GM12878 (cell line): ENCODE results near the gene IFI44L. TPM values are rescaled to one million over a fixed set of nuclear protein-coding genes. Genes with fewer than 3 reads are reported as not detected.

ENCODE experiments used
- ATAC-seq: fragments of 200-7000 bp; cut with Tn5 transposase; 3 replicates; pipeline ENCODE4 v1.9.1; 2020; ENCODE audit warnings: mild to moderate bottlenecking, moderate library complexity
- BruUV-seq: library from RNA; stranded (reverse); fragments of 400-500 nt; replicated peaks from 2 replicates; lab custom pipeline; 2021; lab: Mats Ljungman, UMichigan
- CTCF ChIA-PET: fragments of 300-600 bp; sonication (Branson Sonifier 250); formaldehyde crosslinking; extraction: SDS; loops from one replicate; lab custom pipeline; 2021; ENCODE audit warnings: inconsistent platforms; lab: Yijun Ruan, JAX
- POLR2A ChIA-PET: fragments of 350-600 bp; formaldehyde crosslinking; extraction: SDS; loops from one replicate; lab custom pipeline; 2021; ENCODE audit warnings: inconsistent platforms; lab: Charles Lee
- RAD21 ChIA-PET: fragments of 300-600 bp; sonication (Branson Sonifier 250); formaldehyde crosslinking; loops from one replicate; lab custom pipeline; 2023; ENCODE audit warnings: antibody characterized with exemption; ENCODE audit not compliant: unreplicated experiment; lab: Charles Lee
- SMC1A ChIA-PET: fragments of 300-600 bp; sonication (Branson Sonifier 250); formaldehyde crosslinking; loops from one replicate; lab custom pipeline; 2023; ENCODE audit not compliant: unreplicated experiment, uncharacterized antibody; lab: Charles Lee
- DNase-seq: peaks from one replicate; pipeline ENCODE4 v3.0.0-alpha.2; 2011; ENCODE audit warnings: low read depth, low spot score
- FAIRE-seq: peaks from 3 replicates; lab custom pipeline; 2011; peaks lifted over from hg19 to GRCh38; lab: Jason Lieb, UNC
- H2AFZ ChIP-seq: 2 replicates; pipeline ENCODE4 v1.6.0; 2011; ENCODE audit warnings: low read depth, low read length, control low read depth; ENCODE audit not compliant: control insufficient read depth
- H3K27ac ChIP-seq: 2 replicates; pipeline ENCODE4 v1.5.1; 2011; ENCODE audit warnings: control low read depth; ENCODE audit not compliant: control insufficient read depth, insufficient read depth
- H3K27me3 ChIP-seq, 2 experiments: replicated peaks in 1 of 2; 2 replicates each; pipeline versions ENCODE4 v1.6.0 to v1.6.1; 2011; ENCODE audit warnings: low read length in 1 of 2; ENCODE audit not compliant: control insufficient read depth in 2 of 2, insufficient read depth in 2 of 2
- H3K36me3 ChIP-seq, 2 experiments: 2 replicates each; pipeline ENCODE4 v1.5.1; 2011; ENCODE audit warnings: low read length in 1 of 2; ENCODE audit not compliant: control insufficient read depth in 2 of 2, insufficient read depth in 2 of 2
- H3K4me1 ChIP-seq: 2 replicates; pipeline ENCODE4 v1.6.1; 2011; ENCODE audit warnings: mild to moderate bottlenecking, low read length, moderate library complexity, mixed read lengths; ENCODE audit not compliant: control insufficient read depth, insufficient read depth
- H3K4me2 ChIP-seq: 2 replicates; pipeline ENCODE4 v1.6.0; 2011; ENCODE audit warnings: control low read depth; ENCODE audit not compliant: control insufficient read depth, insufficient read depth
- H3K4me3 ChIP-seq: fragments of 200-600 bp; sonication (generic); 2 replicates; pipeline ENCODE4 v1.5.1; 2016
- H3K79me2 ChIP-seq: 2 replicates; pipeline ENCODE4 v1.6.0; 2011; ENCODE audit warnings: low read length; ENCODE audit not compliant: control insufficient read depth, insufficient read depth
- H3K9ac ChIP-seq: 2 replicates; pipeline ENCODE4 v1.8.0; 2011; ENCODE audit warnings: low read length, control low read depth, mixed read lengths; ENCODE audit not compliant: control insufficient read depth, insufficient read depth
- H3K9me3 ChIP-seq: replicated peaks from 3 replicates; pipeline ENCODE4 v1.5.1; 2011; ENCODE audit warnings: mild to moderate bottlenecking, low read length; ENCODE audit not compliant: control insufficient read depth, insufficient read depth
- H4K20me1 ChIP-seq: 2 replicates; pipeline ENCODE4 v1.6.0; 2011; ENCODE audit not compliant: control insufficient read depth, insufficient read depth
- ATF7 ChIP-seq: fragments of 450-650 bp; IDR thresholded peaks from 2 replicates; pipeline ENCODE4 v1.6.1; 2016; ENCODE audit warnings: low read depth, mild to moderate bottlenecking
- BACH1 ChIP-seq: fragments of 450-650 bp; IDR thresholded peaks from 2 replicates; pipeline ENCODE4 v1.6.1; 2017; ENCODE audit warnings: mild to moderate bottlenecking, borderline replicate concordance
- BCL11A ChIP-seq: IDR thresholded peaks from 2 replicates; pipeline ENCODE4 v1.6.1; 2011; ENCODE audit warnings: low read depth, low read length
- BHLHE40 ChIP-seq, 2 experiments: fragments of 450-650 bp in 1 of 2; IDR thresholded peaks; 2 replicates each; pipeline ENCODE4 v1.6.1; 2011 to 2017; ENCODE audit warnings: low read depth in 2 of 2, borderline replicate concordance in 1 of 2, improper control_type of control experiment in 1 of 2, low read length in 1 of 2, mild to moderate bottlenecking in 1 of 2
- DPF2 ChIP-seq: fragments of 450-650 bp; IDR thresholded peaks from 2 replicates; pipeline ENCODE4 v1.6.1; 2017; ENCODE audit warnings: mild to moderate bottlenecking
- EP300 ChIP-seq, 2 experiments: fragments of 150-350 bp in 1 of 2; IDR thresholded peaks; 2 replicates each; pipeline ENCODE4 v1.6.1; 2011 to 2012; ENCODE audit warnings: low read depth in 2 of 2, low read length in 2 of 2, borderline replicate concordance in 1 of 2, improper control_type of control experiment in 1 of 2, inconsistent platforms in 1 of 2; ENCODE audit not compliant: control insufficient read depth in 1 of 2
- FOS ChIP-seq: IDR thresholded peaks from 3 replicates; pipeline ENCODE4 v1.6.1; 2011; ENCODE audit warnings: borderline replicate concordance; ENCODE audit not compliant: insufficient read length; ENCODE audit errors: extremely low read depth
- GATAD2B ChIP-seq: fragments of 450-650 bp; conservative IDR thresholded peaks from 2 replicates; pipeline ENCODE4 v1.6.1; 2017; ENCODE audit warnings: low read depth, mild to moderate bottlenecking, moderate library complexity
- IKZF1 ChIP-seq: fragments of 450-650 bp; conservative IDR thresholded peaks from 2 replicates; pipeline ENCODE4 v1.6.1; 2017; ENCODE audit warnings: antibody characterized with exemption, mild to moderate bottlenecking
- IRF4 ChIP-seq: IDR thresholded peaks from 2 replicates; pipeline ENCODE4 v1.6.1; 2011; ENCODE audit warnings: low read depth, low read length
- KLF5 ChIP-seq: fragments of 450-650 bp; IDR thresholded peaks from 2 replicates; pipeline ENCODE4 v1.6.1; 2014; ENCODE audit warnings: mild to moderate bottlenecking; ENCODE audit not compliant: partially characterized antibody
- MTA2 ChIP-seq: fragments of 450-650 bp; IDR thresholded peaks from 2 replicates; pipeline ENCODE4 v1.6.1; 2016; ENCODE audit warnings: low read depth, mild to moderate bottlenecking, moderate library complexity
- MXI1 ChIP-seq: fragments of 150-350 bp; IDR thresholded peaks from 2 replicates; pipeline ENCODE4 v1.6.1; 2011; ENCODE audit warnings: low read depth, mild to moderate bottlenecking, inconsistent platforms, low read length, improper control_type of control experiment
- PML ChIP-seq: IDR thresholded peaks from 2 replicates; pipeline ENCODE4 v1.6.1; 2012; ENCODE audit warnings: low read length, inconsistent platforms
- RUNX3 ChIP-seq: IDR thresholded peaks from 2 replicates; pipeline ENCODE4 v1.6.1; 2012; ENCODE audit warnings: low read length, inconsistent platforms
- SPI1 ChIP-seq: IDR thresholded peaks from 2 replicates; pipeline ENCODE4 v1.6.1; 2011; ENCODE audit warnings: low read depth, mild to moderate bottlenecking, low read length, moderate library complexity, borderline replicate concordance; ENCODE audit not compliant: insufficient read depth
- ZSCAN29 ChIP-seq: fragments of 450-650 bp; IDR thresholded peaks from 2 replicates; pipeline ENCODE4 v1.6.1; 2017; ENCODE audit warnings: mild to moderate bottlenecking, moderate library complexity
- WGBS: methylation state at CpG from one replicate; pipeline ENCODE4 v1.1.6; 2016; ENCODE audit warnings: low lambda C conversion rate; ENCODE audit not compliant: insufficient replicate concordance, insufficient coverage; ENCODE audit errors: missing lambda C conversion rate; 5-methylcytosine and 5-hydroxymethylcytosine counted together
- in situ Hi-C: fragments of 300-500 bp; cut with MboI; formaldehyde crosslinking; loops from 9 replicates; pipeline ENCODE4 v1.14.3; 2018; ENCODE audit warnings: mixed read lengths
- intact Hi-C: fragments of 100-400 bp; cut with micrococcal nuclease; formaldehyde crosslinking; loops from one replicate; pipeline ENCODE4 v1.14.2; 2022; ENCODE audit not compliant: unreplicated experiment
- polyA plus RNA-seq, 11 experiments: library from polyadenylated mRNA; depleted of rRNA in 4 of 11; unstranded in 6 of 11; stranded (reverse) in 5 of 11; fragments of >200 nt; fragmentation: Nextera tagmentation in 4 of 11; fragmentation: Illumina TruSeq in 1 of 11; extraction: Ambion mirVana in 4 of 11; extraction: Trizol in 1 of 11; gene quantifications; 1 replicate in 1 of 11; 2 replicates in 10 of 11; pipeline versions ENCODE4 v1.2.1 to v1.2.3, GENCODE V29; 2011 to 2016; ENCODE audit warnings: inconsistent platforms in 2 of 11, missing spikeins in 2 of 11, low read depth in 1 of 11
- total RNA-seq, 4 experiments: library from RNA; depleted of rRNA in 3 of 4; stranded (reverse); fragments of >200 nt in 3 of 4; fragmentation: Illumina TruSeq in 1 of 4; extraction: Trizol in 1 of 4; gene quantifications; 2 replicates each; pipeline versions ENCODE4 v1.2.1 to v1.2.3, GENCODE V29; 2013 to 2021
- TF ChIP-seq, protein P1 (sequence below): fragments of 450-650 bp; IDR thresholded peaks from 2 replicates; pipeline ENCODE4 v1.6.1; 2017; ENCODE audit warnings: low read depth, mild to moderate bottlenecking, moderate library complexity
- TF ChIP-seq, protein P2 (sequence below), 3 experiments: IDR thresholded peaks in 2 of 3; conservative IDR thresholded peaks in 1 of 3; 2 replicates each; pipeline ENCODE4 v1.5.1; 2011; ENCODE audit warnings: low read depth in 3 of 3, low read length in 3 of 3, mild to moderate bottlenecking in 3 of 3, control low read depth in 2 of 3, moderate library complexity in 2 of 3, inconsistent platforms in 1 of 3, mixed read lengths in 1 of 3; ENCODE audit not compliant: control insufficient read depth in 2 of 3, insufficient read depth in 1 of 3; ENCODE audit errors: extremely low read depth in 1 of 3

The IFI44L gene
- total and polyA plus RNA-seq, 10 of the 15 experiments (the other 5 are each of a cell fraction or from before 2014, with no cell fraction given) = 58.0 to 371 (median 173) TPM

GRCh38 chr1:78640462-78640861, 20.2 kb downstream of the IFI44L start:
- Histone ChIP-seq H3K36me3 (peaks cover 0 to 49% of the 10 kb centered on the region in 2 experiments; a peak in 2 of 4 replicates), H3K9me3 (peaks cover 7% of the 10 kb centered on the region; the same call in 2 of the 3 replicates), H3K27me3 (no peaks in the 10 kb centered on the region), H2AFZ (no peak overlapping the region), H3K4me3 (no peak overlapping the region), H3K27ac (no peak overlapping the region), H3K4me1 (peaks cover 22% of the 10 kb centered on the region), H3K79me2 (peaks cover 26% of the 10 kb centered on the region), H3K9ac (no peak overlapping the region), H4K20me1 (no peaks in the 10 kb centered on the region), H3K4me2 (peak overlapping the region; percentile 5; the same call in 1 of the 2 replicates)
- ATAC-seq (peak; percentile 81), DNase-seq (no peak), FAIRE-seq (no peak)
- ChIA-PET SMC1A (interaction anchor here (1.4 to 3.9 kb wide), 5 partner anchors 9 to 18 kb away, joined by 3 to 19 read pairs (median 7); partner anchors contain the start of gene IFI44), POLR2A (interaction anchor here (3.0 kb wide), 1 partner anchor 13 kb away, joined by 12 read pairs; no protein-coding TSS in a partner anchor), RAD21 (interaction anchor here (1.0 to 1.4 kb wide), 3 partner anchors 9 to 37 kb away, joined by 3 to 4 read pairs (median 3); partner anchors contain the start of gene IFI44), CTCF (interaction anchor here (1.1 to 1.9 kb wide), 2 partner anchors 20 to 812 kb away, joined by 3 to 4 read pairs; partner anchors contain the start of gene IFI44L)
- intact Hi-C loops (no loop called here), in situ Hi-C loops (loop anchor here (25.0 kb wide), 1 partner anchor 878 kb away; the partner anchor contains the start of gene USP33)
- BruUV-seq = no TSS peak
- 43% methylated on average over 1 of the region's 1 CpG for WGBS
- TF ChIP-seq SPI1 = peak; percentile 99
- no peak for TF ChIP-seq ATF7
- TF ChIP-seq KLF5 = no peak
- TF ChIP-seq EP300 (IDR thresholded peaks at IDR 0.05; ENCODE audit: borderline replicate concordance in 1 of 2, control insufficient read depth in 1 of 2, low read depth in 2 of 2, low read length in 2 of 2) = peak in 1 of 2 experiments; percentile 72; a peak in 1 of 4 replicates
- TF ChIP-seq, protein P1, sequence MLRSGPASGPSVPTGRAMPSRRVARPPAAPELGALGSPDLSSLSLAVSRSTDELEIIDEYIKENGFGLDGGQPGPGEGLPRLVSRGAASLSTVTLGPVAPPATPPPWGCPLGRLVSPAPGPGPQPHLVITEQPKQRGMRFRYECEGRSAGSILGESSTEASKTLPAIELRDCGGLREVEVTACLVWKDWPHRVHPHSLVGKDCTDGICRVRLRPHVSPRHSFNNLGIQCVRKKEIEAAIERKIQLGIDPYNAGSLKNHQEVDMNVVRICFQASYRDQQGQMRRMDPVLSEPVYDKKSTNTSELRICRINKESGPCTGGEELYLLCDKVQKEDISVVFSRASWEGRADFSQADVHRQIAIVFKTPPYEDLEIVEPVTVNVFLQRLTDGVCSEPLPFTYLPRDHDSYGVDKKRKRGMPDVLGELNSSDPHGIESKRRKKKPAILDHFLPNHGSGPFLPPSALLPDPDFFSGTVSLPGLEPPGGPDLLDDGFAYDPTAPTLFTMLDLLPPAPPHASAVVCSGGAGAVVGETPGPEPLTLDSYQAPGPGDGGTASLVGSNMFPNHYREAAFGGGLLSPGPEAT = peak; percentile 76; the same call in 1 of the 2 replicates
- peak; percentile 62; the same call in 1 of the 2 replicates for TF ChIP-seq BCL11A
- TF ChIP-seq MXI1 = peak; percentile 32; the same call in 1 of the 2 replicates
- TF ChIP-seq DPF2 = peak; percentile 81
- peak; percentile 87 for TF ChIP-seq RUNX3
- 0 out of 2 replicates have a peak, but pooled peaks have one; percentile 21 for TF ChIP-seq GATAD2B
- TF ChIP-seq, protein P2, sequence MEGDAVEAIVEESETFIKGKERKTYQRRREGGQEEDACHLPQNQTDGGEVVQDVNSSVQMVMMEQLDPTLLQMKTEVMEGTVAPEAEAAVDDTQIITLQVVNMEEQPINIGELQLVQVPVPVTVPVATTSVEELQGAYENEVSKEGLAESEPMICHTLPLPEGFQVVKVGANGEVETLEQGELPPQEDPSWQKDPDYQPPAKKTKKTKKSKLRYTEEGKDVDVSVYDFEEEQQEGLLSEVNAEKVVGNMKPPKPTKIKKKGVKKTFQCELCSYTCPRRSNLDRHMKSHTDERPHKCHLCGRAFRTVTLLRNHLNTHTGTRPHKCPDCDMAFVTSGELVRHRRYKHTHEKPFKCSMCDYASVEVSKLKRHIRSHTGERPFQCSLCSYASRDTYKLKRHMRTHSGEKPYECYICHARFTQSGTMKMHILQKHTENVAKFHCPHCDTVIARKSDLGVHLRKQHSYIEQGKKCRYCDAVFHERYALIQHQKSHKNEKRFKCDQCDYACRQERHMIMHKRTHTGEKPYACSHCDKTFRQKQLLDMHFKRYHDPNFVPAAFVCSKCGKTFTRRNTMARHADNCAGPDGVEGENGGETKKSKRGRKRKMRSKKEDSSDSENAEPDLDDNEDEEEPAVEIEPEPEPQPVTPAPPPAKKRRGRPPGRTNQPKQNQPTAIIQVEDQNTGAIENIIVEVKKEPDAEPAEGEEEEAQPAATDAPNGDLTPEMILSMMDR (IDR thresholded peaks at IDR 0.05 in 2 of 3, conservative IDR thresholded peaks at IDR 0.05 in 1 of 3; ENCODE audit: control insufficient read depth in 2 of 3, extremely low read depth in 1 of 3, insufficient read depth in 1 of 3, low read depth in 3 of 3, low read length in 3 of 3) = no peak
- 0 out of 2 replicates have a peak, but pooled peaks have one; percentile 29 for TF ChIP-seq IRF4
- TF ChIP-seq MTA2 = peak; percentile 84
- TF ChIP-seq ZSCAN29 = no peak
- TF ChIP-seq IKZF1 = peak; percentile 72
- no peak for TF ChIP-seq FOS
- TF ChIP-seq BHLHE40 (IDR thresholded peaks at IDR 0.05; ENCODE audit: borderline replicate concordance in 1 of 2, low read depth in 2 of 2, low read length in 1 of 2) = peak in 1 of 2 experiments; percentile 13; a peak in 1 of 4 replicates
- no peak for TF ChIP-seq PML
- peak; percentile 40; the same call in 1 of the 2 replicates for TF ChIP-seq BACH1
